Naive B cell (primary cell): Measurements from ENCODE around the gene MRPS21. TPM values are rescaled to one million over a fixed set of nuclear protein-coding genes. Genes with fewer than 3 reads are reported as not detected.

Experiments
- ATAC-seq, 2 donors: fragments of 150-1000 bp; cut with Tn5 transposase; 2 replicates each; pipeline ENCODE4 v1.10.0; 2021; ENCODE audit warnings: low read depth in 2 of 2, mild to moderate bottlenecking in 2 of 2, moderate library complexity in 2 of 2
- DNase-seq: peaks from one replicate; pipeline ENCODE4 v3.0.0; 2022
- H3K27ac Mint-ChIP-seq, 6 donors: one replicate each; pipeline ENCODE4 v1.8.0; 2020 to 2022; ENCODE audit warnings: mild to moderate bottlenecking in 6 of 6, mixed read lengths in 6 of 6, moderate library complexity in 5 of 6, inconsistent platforms in 2 of 6
- H3K27me3 Mint-ChIP-seq, 3 donors: one replicate each; pipeline ENCODE4 v1.8.0; 2021 to 2022; ENCODE audit warnings: mixed read lengths in 3 of 3, mild to moderate bottlenecking in 1 of 3
- H3K36me3 Mint-ChIP-seq, 2 donors: one replicate each; pipeline ENCODE4 v1.8.0; 2020 to 2022; ENCODE audit warnings: mixed read lengths in 2 of 2, inconsistent platforms in 1 of 2, mild to moderate bottlenecking in 1 of 2
- H3K4me1 Mint-ChIP-seq, 3 donors: one replicate each; pipeline ENCODE4 v1.8.0; 2020 to 2022; ENCODE audit warnings: mixed read lengths in 3 of 3, inconsistent platforms in 1 of 3, mild to moderate bottlenecking in 1 of 3, moderate library complexity in 1 of 3
- H3K4me3 Mint-ChIP-seq, 8 donors: one replicate each; pipeline ENCODE4 v1.8.0; 2020 to 2022; ENCODE audit warnings: mild to moderate bottlenecking in 8 of 8, mixed read lengths in 8 of 8, moderate library complexity in 8 of 8, inconsistent platforms in 2 of 8
- H3K9me3 Mint-ChIP-seq, 7 donors: one replicate each; pipeline ENCODE4 v1.8.0; 2020 to 2022; ENCODE audit warnings: mixed read lengths in 7 of 7, mild to moderate bottlenecking in 5 of 7, inconsistent platforms in 2 of 7, moderate library complexity in 1 of 7
- polyA plus RNA-seq, 6 donors: library from polyadenylated mRNA; unstranded; fragments of 300-500 nt; fragmentation: Illumina TruSeq; gene quantifications; one replicate each; pipeline ENCODE4 v1.2.3, GENCODE V29; 2021; ENCODE audit warnings: low read depth in 6 of 6

Gene MRPS21
- polyA plus RNA-seq: 10 to 100 TPM; 62.4 to 93.0 (median 82.4) TPM

DNA sequence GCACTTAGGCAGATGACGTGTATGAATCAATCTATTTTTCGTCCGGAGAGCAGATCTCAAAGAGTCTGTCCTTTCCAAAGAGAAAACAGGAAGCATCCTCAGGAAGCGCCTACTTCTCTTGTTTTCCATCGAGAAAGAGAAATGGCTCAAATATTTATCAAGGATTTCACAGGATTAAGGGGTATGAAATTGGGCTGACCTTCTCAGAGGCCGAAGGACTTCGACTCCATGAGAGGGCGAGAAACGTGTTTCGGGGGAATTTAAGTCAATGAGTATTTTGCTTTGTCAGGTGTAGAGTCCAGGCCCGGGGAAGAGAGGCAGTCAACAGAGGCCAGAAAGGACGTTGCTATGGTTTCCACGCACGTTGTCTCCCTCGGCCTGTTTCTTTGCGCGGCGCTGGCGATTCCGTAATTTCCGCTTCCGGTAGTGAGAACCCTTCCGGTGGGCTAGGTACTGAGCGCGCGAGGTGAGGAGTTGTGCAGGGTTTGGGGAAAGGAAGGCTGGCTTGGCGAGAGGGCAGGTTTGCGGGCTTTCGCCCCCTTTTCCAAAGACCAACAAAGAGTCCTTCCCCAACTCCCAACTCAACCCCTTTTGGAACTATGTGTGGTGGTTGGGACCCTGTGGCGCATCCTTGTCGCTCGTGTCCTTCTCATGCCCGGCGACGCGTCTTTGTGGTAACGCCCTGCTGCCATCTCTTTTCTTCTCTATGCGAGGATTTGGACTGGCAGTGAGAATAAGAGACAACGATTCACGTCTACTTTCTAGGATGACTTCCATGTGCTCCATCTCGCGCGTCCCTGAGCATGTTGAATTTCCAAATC lies at the start of gene MRPS21:
TSS of gene MRPS21 (plus strand) at position 429 of the 821 bp plus-strand sequence. CDS start 506 bp downstream, outside the sequence.
- Mint-ChIP-seq H3K4me3 (peak within 1 kb of the TSS; percentile 86 to 99 (median 96)), H3K27ac (peak within 1 kb of the TSS; percentile 92 to 99 (median 98)), H3K4me1 (peaks cover 15 to 35% (median 15%) of the 10 kb centered on the region in 3 donors), H3K27me3 (peaks cover 2 to 12% (median 6%) of the 10 kb centered on the region in 3 donors), H3K9me3 (no peaks in the 10 kb centered on the region), H3K36me3 (peaks cover 8 to 12% of the 10 kb centered on the region in 2 donors)
- ATAC-seq (peak; percentile 97 to 98), DNase-seq (peak; percentile 88)

DNA sequence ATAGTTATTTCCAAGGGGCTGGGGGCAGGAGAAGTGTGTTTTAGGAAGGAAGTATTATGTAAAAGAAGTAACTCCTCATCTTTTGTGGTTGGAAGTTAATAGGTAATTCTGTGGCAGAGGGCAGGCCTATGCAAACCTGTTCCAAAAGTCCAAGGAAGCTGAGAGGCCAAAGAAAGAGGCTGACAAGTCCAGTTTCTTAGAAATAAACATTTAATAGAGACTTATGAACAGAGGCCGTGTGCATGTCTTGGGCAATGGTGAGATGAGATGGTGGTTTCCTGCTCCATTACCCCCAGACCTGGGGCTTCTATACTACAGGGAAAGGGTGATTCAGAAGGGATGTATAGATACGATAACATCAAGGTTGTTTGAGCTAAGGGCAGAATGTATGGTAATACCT lies 43.7 kb upstream of the MRPS21 start:
- DNase-seq (no peak), ATAC-seq (no peak)
- Mint-ChIP-seq H3K36me3 (no peaks in the 10 kb centered on the region), H3K27me3 (peaks cover 0 to 6% (median 5%) of the 10 kb centered on the region in 3 donors), H3K27ac (no peak overlapping the region), H3K4me1 (no peaks in the 10 kb centered on the region), H3K4me3 (no peak overlapping the region), H3K9me3 (no peaks in the 10 kb centered on the region)

- ATAC-seq: no peak
- Mint-ChIP-seq H3K4me1 (peaks cover 18 to 30% (median 19%) of the 10 kb centered on the region in 3 donors), H3K4me3 (peak overlapping the region; percentile 34 to 84 (median 65)), H3K27ac (peak overlapping the region in 1 of 6 donors; percentile 21), H3K9me3 (no peaks in the 10 kb centered on the region), H3K27me3 (peaks cover 33 to 48% (median 40%) of the 10 kb centered on the region in 3 donors), H3K36me3 (no peaks in the 10 kb centered on the region)
- DNase-seq: no peak
These were observed 37.5 kb upstream of the MRPS21 start for GRCh38 chr1:150256198-150256553.

- no peaks in the 10 kb centered on the region for H3K36me3 Mint-ChIP-seq
These were observed 36.9 kb upstream of the MRPS21 start for GRCh38 chr1:150256554-150257341.

DNA sequence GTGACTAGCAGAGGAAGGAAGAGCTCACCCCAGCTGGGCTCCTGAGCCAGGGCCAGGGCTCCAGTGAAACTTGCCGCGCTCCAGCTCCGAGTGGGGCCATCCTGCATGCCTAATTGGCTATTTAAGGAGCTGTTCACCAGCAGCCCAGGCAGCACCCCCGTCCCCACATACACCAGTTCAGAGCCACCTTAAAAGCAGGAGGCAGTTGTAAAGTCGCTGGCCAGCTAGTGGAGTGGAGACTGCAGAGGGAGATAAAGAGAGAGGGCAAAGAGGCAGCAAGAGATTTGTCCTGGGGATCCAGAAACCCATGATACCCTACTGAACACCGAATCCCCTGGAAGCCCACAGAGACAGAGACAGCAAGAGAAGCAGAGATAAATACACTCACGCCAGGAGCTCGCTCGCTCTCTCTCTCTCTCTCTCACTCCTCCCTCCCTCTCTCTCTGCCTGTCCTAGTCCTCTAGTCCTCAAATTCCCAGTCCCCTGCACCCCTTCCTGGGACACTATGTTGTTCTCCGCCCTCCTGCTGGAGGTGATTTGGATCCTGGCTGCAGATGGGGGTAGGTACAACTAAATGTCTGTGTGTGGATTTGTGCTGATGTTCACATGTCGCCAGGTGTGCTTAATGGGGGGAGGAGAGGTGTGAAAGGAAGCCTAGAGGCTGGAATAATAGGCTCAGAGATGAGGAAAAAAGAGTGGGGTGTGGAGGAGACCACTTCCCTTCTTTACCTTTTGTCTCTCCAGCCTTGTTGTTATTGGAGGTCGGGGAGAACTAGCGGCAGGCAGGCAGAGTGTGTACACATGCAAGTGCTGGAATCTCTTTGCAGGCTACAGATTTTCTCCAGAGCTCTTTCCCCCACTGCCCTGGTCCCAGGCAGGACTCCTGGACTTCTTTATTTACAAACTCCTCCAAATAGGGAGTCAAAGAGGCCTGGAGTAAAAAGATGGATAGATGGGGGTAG lies 35.8 kb upstream of the MRPS21 start, which contains the start of gene CA14:
TSS of gene CA14 (plus strand) at position 151 of the 962 bp plus-strand sequence. CDS start at position 506, 355 bp downstream.
- no peak for ATAC-seq
- peak within 1 kb of the TSS in 1 of 6 donors; percentile 86 for H3K27ac Mint-ChIP-seq
- H3K27me3 Mint-ChIP-seq: peaks cover 33 to 43% (median 40%) of the 10 kb centered on the region in 3 donors

More at GRCh38 chr1:150256554-150257341, 36.9 kb upstream of the MRPS21 start:
- H3K27ac Mint-ChIP-seq: no peak overlapping the region
- H3K4me1 Mint-ChIP-seq: peaks cover 18 to 30% (median 19%) of the 10 kb centered on the region in 3 donors
- DNase-seq: no peak
- no peaks in the 10 kb centered on the region for H3K9me3 Mint-ChIP-seq
- no peak for ATAC-seq
- H3K4me3 Mint-ChIP-seq: peak overlapping the region in 3 of 8 donors; percentile 16 to 63 (median 60)
- peaks cover 33 to 48% (median 40%) of the 10 kb centered on the region in 3 donors for H3K27me3 Mint-ChIP-seq

DNA sequence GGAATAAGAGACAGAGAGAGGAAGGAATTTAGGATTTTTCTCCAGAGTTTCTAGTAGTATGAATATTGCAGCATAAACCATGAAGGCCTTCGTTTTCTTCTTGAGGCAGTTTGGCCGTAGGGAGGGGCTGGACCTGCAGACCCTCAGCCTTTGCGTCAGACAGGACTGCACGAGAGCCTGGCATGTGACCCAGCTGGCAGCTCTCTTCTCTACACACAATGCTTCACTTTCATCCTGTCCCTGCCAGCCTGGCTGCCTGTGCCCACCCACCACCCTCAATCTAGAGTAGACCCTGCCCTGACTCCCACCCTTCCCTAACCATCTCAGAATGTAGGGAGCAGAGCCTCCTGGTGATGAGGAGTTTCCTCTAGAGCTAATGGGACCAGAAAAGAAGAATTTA lies 34.4 kb upstream of the MRPS21 start:
- ATAC-seq: no peak
- Mint-ChIP-seq H3K27me3 (peaks cover 33 to 43% (median 34%) of the 10 kb centered on the region in 3 donors), H3K27ac (no peak overlapping the region), H3K36me3 (no peaks in the 10 kb centered on the region), H3K4me3 (no peak overlapping the region), H3K9me3 (no peaks in the 10 kb centered on the region), H3K4me1 (peaks cover 18 to 30% (median 19%) of the 10 kb centered on the region in 3 donors)
- DNase-seq: no peak

More for the DNA sequence above, 35.8 kb upstream of the MRPS21 start, which contains the start of gene CA14:
- DNase-seq: no peak
- Mint-ChIP-seq H3K36me3 (no peaks in the 10 kb centered on the region), H3K4me1 (peaks cover 18 to 30% (median 19%) of the 10 kb centered on the region in 3 donors), H3K4me3 (peak within 1 kb of the TSS in 1 of 8 donors; percentile 16), H3K9me3 (no peaks in the 10 kb centered on the region)

DNA sequence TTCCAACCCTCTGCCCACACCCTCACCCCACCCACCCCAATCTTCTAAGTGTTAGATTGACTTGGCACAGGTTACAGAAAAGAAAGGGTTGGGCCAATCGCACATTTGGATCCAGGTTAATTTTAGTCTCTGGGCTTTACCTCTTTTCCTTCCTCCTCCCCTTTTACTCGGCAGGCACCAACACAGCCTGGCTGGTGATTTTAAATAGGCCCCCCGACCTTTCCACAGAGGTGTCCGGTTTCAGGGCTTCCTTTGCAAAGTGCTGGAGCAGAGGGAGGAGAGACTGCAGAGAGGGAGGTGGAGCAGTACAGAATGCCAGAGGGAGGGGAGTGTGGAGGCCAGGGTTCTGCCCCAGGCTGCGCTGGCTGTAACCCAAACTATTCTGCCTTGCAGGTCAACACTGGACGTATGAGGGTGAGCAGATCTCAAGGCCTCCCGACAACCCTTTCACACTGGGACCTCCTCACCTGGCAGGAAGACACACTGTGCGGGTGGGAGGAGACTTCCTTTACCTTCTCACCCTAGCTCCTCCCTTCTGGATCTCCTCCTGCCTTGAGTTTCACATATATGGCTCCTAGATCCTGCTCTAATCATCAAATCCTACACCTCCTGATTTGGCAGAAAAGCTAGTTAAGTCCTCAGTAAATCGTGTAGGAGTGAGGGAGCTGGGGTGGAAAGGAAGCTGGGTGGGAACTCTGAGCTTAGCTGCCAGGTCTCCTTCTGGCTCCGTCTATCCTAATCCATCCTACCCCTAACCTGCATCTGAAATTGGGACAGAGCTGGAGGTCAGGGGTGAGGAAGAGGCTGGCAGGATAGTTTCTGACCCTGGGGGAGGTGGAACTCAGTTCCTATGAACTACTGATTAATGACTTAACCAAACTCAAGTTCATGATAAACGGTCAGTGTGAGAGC lies 33.6 kb upstream of the MRPS21 start:
- H3K4me3 Mint-ChIP-seq: no peak overlapping the region
- peaks cover 33 to 43% (median 34%) of the 10 kb centered on the region in 3 donors for H3K27me3 Mint-ChIP-seq
- H3K9me3 Mint-ChIP-seq: no peaks in the 10 kb centered on the region
- peak overlapping the region in 2 of 6 donors; percentile 24 to 33 for H3K27ac Mint-ChIP-seq
- H3K4me1 Mint-ChIP-seq: peaks cover 18 to 30% (median 19%) of the 10 kb centered on the region in 3 donors
- H3K36me3 Mint-ChIP-seq: no peaks in the 10 kb centered on the region
- ATAC-seq (no peak), DNase-seq (no peak)

DNA sequence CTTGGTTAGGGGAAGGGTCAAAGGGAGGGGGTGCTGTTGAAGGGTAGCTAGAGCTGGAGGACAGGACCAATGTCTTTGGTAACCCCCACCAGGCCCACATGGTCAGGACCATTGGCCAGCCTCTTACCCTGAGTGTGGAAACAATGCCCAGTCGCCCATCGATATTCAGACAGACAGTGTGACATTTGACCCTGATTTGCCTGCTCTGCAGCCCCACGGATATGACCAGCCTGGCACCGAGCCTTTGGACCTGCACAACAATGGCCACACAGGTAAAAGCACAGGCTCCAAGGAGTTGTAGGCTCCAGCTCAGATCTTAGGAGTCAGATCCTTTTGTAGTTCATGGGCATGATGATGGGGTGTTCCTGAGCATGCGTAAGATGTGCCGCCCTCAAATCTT lies 32.3 kb upstream of the MRPS21 start:
- Mint-ChIP-seq H3K4me3 (no peak overlapping the region), H3K36me3 (no peaks in the 10 kb centered on the region), H3K27me3 (peaks cover 22 to 32% (median 28%) of the 10 kb centered on the region in 3 donors), H3K27ac (no peak overlapping the region), H3K9me3 (no peaks in the 10 kb centered on the region), H3K4me1 (peaks cover 8 to 17% (median 12%) of the 10 kb centered on the region in 3 donors)
- DNase-seq (no peak), ATAC-seq (no peak)

- ATAC-seq (no peak), DNase-seq (no peak)
- Mint-ChIP-seq H3K27me3 (peaks cover 13 to 19% (median 15%) of the 10 kb centered on the region in 3 donors), H3K4me1 (peaks cover 11 to 16% (median 14%) of the 10 kb centered on the region in 3 donors), H3K4me3 (peak overlapping the region in 1 of 8 donors; percentile 21), H3K27ac (peak overlapping the region in 1 of 6 donors; percentile 82), H3K36me3 (peaks cover 0 to 7% of the 10 kb centered on the region in 2 donors), H3K9me3 (no peaks in the 10 kb centered on the region)
These were observed 31.0 kb upstream of the MRPS21 start for GRCh38 chr1:150262388-150263320.

DNA sequence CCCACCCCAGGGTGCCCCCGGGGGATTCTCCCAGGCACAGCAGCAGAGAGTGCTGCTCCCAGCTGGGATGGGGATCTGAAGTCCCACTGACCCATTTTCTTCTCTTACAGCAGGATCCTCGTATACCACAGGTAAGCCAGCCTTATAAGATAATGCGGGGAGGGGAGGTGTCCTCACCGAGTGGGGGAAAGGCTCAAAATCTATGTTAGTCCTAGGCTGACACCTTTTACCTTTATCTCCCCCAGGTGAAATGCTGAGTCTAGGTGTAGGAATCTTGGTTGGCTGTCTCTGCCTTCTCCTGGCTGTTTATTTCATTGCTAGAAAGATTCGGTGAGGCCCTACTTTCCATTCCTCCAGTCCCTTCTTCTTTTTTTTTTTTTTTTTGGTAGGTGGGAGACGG lies 30.1 kb upstream of the MRPS21 start:
- ATAC-seq (no peak), DNase-seq (no peak)
- Mint-ChIP-seq H3K27ac (peak overlapping the region in 4 of 6 donors; percentile 26 to 74 (median 45)), H3K4me1 (peaks cover 20 to 24% (median 22%) of the 10 kb centered on the region in 3 donors), H3K27me3 (peaks cover 6 to 10% (median 6%) of the 10 kb centered on the region in 3 donors), H3K9me3 (no peaks in the 10 kb centered on the region), H3K36me3 (peaks cover 0 to 7% of the 10 kb centered on the region in 2 donors), H3K4me3 (no peak overlapping the region)

GRCh38 chr1:150267896-150268295 lies 25.8 kb upstream of the MRPS21 start:
- no peak for ATAC-seq
- H3K9me3 Mint-ChIP-seq: no peaks in the 10 kb centered on the region
- H3K4me1 Mint-ChIP-seq: peaks cover 32 to 40% (median 32%) of the 10 kb centered on the region in 3 donors
- peaks cover 0 to 7% of the 10 kb centered on the region in 2 donors for H3K36me3 Mint-ChIP-seq
- no peak for DNase-seq
- peak overlapping the region; percentile 97 to 100 (median 98) for H3K4me3 Mint-ChIP-seq
- peaks cover 0 to 13% (median 4%) of the 10 kb centered on the region in 3 donors for H3K27me3 Mint-ChIP-seq
- H3K27ac Mint-ChIP-seq: peak overlapping the region; percentile 98 to 100 (median 99)
